Ovary (tissue), 9 donors: ENCODE results near the gene KHDC4. TPM values are rescaled to one million over a fixed set of nuclear protein-coding genes. Genes with fewer than 3 reads are reported as not detected.

ENCODE experiments used
- DNase-seq, 5 donors: peaks; one replicate each; pipeline ENCODE4 v3.0.0-alpha.2; 2019 to 2020
- H3K27ac ChIP-seq, 2 donors: fragments of 200-600 bp; one replicate each; pipeline versions ENCODE4 v1.5.1 to v1.8.0; 2019 to 2022
- H3K27me3 ChIP-seq: fragments of 200-600 bp; one replicate; pipeline ENCODE4 v1.8.0; 2022
- H3K36me3 ChIP-seq: fragments of 200-600 bp; sonication (generic); one replicate; pipeline ENCODE4 v1.5.1; 2019
- H3K4me1 ChIP-seq: one replicate; pipeline ENCODE4 v1.8.1; 2013; ENCODE audit warnings: mild to moderate bottlenecking, moderate library complexity; ENCODE audit not compliant: insufficient read depth
- H3K4me3 ChIP-seq: fragments of 200-600 bp; sonication (generic); one replicate; pipeline ENCODE4 v1.5.1; 2017
- H3K9me3 ChIP-seq, 2 donors: fragments of 200-600 bp in 1 of 2; sonication (generic) in 1 of 2; one replicate each; pipeline versions ENCODE4 v1.5.1 to v1.8.1; 2013 to 2019; ENCODE audit warnings: mild to moderate bottlenecking in 1 of 2, moderate library complexity in 1 of 2
- CTCF ChIP-seq, 3 donors: fragments of 450-650 bp in 2 of 3; fragments of 200-600 bp in 1 of 3; IDR thresholded peaks; one replicate each; pipeline versions ENCODE4 v1.5.1 to v1.8.0; 2016 to 2022; ENCODE audit warnings: antibody characterized with exemption in 3 of 3, mild to moderate bottlenecking in 1 of 3
- EP300 ChIP-seq: sonication (generic); formaldehyde crosslinking; IDR thresholded peaks from one replicate; pipeline ENCODE4 v1.6.1; 2017; ENCODE audit warnings: antibody characterized with exemption
- POLR2A ChIP-seq: fragments of 450-650 bp; IDR thresholded peaks from one replicate; pipeline ENCODE4 v1.6.1; 2017; ENCODE audit warnings: antibody characterized with exemption, mild to moderate bottlenecking, moderate library complexity
- WGBS, 3 donors: extraction: QIAGEN DNeasy Blood & Tissue Kit in 1 of 3; methylation state at CpG; one replicate each; pipeline versions ENCODE4 v1.1.5 to v1.1.7; 2013 to 2017; 5-methylcytosine and 5-hydroxymethylcytosine counted together
- intact Hi-C, 4 donors: fragments of 100-400 bp; cut with DNase I; formaldehyde crosslinking; loops; one replicate each; pipeline versions ENCODE4 v1.11.0 to v1.15.1; 2022 to 2023
- polyA plus RNA-seq, 2 donors: library from polyadenylated mRNA; stranded (reverse); fragments of 200-250 nt in 1 of 2; fragments of 350-450 nt in 1 of 2; fragmentation: Illumina TruSeq in 1 of 2; extraction: RNeasy Lipid Tissue Mini Kit (QIAGEN cat#74804) in 1 of 2; gene quantifications; one replicate each; pipeline ENCODE4 v1.2.3, GENCODE V29; 2013 to 2014
- total RNA-seq, 7 donors: library from RNA; depleted of rRNA in 2 of 7; stranded (reverse); fragments of >200 nt in 2 of 7; fragmentation: NEBNext Ultra II Directional in 3 of 7; extraction: Animal tissue kit (Norgen Biotek cat#: 25700) in 3 of 7; gene quantifications; one replicate each; pipeline versions ENCODE4 v1.1.0 to v1.2.4, GENCODE V29; 2016 to 2023
- donor health status: DM: no; HTN: no; CAD: no; lungs with moderate emphysema.
- donor health status: DM: no; HTN: no; CAD: no.
- donor health status: Bipolar disorder and iron deficiency.
- donor health status: DM: yes; HTN: yes; CAD: no.
- donor health status: DM: no; HTN: no; CAD: no.
- donor health status: DM: yes; HTN: yes; CAD: no.

Gene KHDC4
- total and polyA plus RNA-seq, 9 donors = 35.4 to 61.1 (median 46.4) TPM

DNA sequence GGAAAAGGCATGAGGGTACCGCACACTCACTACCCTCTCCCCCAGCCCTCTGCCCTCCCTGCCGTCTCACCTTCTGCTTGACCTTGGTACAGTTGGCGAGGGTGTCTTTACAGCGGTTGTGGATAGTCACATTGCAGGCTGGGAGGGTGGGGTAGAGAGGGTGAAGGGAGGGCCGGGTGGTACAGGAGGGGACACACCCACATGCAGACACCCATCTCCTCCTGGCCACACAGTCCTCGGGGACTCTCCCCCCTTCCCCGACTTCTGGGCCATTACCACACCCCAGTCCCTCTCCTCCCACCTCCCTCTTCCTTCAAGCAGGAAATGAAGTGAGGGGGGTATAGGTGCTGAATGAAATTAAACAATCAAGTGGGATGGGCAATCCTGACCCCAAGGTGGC, 32.5 kb upstream of the KHDC4 start:
- H3K4me3 ChIP-seq = no peak overlapping the region
- no peaks in the 10 kb centered on the region for H3K36me3 ChIP-seq
- H3K9me3 ChIP-seq = no peaks in the 10 kb centered on the region
- 59 to 76% (median 64%) methylated on average over 7 of the region's 7 CpGs for WGBS, 3 donors
- intact Hi-C loops = no loop called here
- H3K27ac ChIP-seq = peak overlapping the region in 1 of 2 donors; percentile 51
- no peak for TF ChIP-seq CTCF (IDR thresholded peaks at IDR 0.05)
- no peak for TF ChIP-seq EP300
- TF ChIP-seq POLR2A = no peak
- peaks cover 36% of the 10 kb centered on the region for H3K4me1 ChIP-seq
- no peak for DNase-seq
- no peaks in the 10 kb centered on the region for H3K27me3 ChIP-seq

DNA sequence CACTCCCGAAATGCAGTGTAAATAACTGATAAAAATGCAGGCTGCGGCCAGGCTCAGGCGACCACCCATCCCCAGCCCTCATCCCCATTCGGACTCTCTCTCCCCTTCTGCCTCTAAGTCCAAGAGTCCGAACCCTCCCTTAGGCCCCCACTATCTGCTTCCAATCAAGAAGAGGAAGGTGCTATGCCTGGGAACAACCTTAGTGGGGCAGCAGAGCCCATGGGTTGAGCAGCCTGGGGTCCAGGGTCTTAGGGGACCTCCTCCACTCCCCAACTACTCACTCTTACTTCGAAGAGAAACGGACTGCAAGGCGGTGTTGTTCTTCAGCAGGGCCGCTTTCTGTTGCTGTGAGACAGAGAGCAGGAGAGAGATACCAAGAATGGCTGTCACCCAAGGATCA, 31.9 kb upstream of the KHDC4 start:
- no peaks in the 10 kb centered on the region for H3K9me3 ChIP-seq
- 44 to 54% (median 53%) methylated on average over 9 of the region's 9 CpGs for WGBS, 3 donors
- no peaks in the 10 kb centered on the region for H3K36me3 ChIP-seq
- no peak for TF ChIP-seq EP300
- no peak for TF ChIP-seq POLR2A
- TF ChIP-seq CTCF (IDR thresholded peaks at IDR 0.05) = no peak
- H3K4me1 ChIP-seq = peaks cover 38% of the 10 kb centered on the region
- H3K27ac ChIP-seq = no peak overlapping the region
- no peaks in the 10 kb centered on the region for H3K27me3 ChIP-seq
- no peak for DNase-seq
- intact Hi-C loops = no loop called here
- no peak overlapping the region for H3K4me3 ChIP-seq

DNA sequence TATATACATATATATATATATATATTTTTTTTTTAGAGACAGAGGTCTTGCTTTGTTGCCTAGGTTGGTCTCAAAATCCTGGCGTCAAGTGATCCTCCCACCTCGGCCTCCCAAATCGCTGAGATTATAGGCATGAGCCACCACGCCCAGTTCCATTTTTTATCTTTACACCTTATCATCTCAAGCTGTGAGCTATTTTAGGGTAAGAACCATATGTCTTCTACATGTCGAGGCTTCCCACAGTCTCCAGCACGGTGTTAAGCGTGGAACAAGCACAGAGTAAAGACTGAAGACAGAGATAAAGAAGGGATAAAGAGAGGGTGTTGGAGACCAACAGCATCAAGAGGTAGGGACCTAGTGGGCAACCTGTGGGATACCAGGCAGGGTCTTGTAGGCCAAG, 30.0 kb upstream of the KHDC4 start:
- intact Hi-C loops = no loop called here
- Histone ChIP-seq H3K36me3 (no peaks in the 10 kb centered on the region), H3K4me1 (peaks cover 22% of the 10 kb centered on the region), H3K9me3 (no peaks in the 10 kb centered on the region), H3K4me3 (no peak overlapping the region), H3K27me3 (no peaks in the 10 kb centered on the region), H3K27ac (no peak overlapping the region)
- WGBS, 3 donors = 78 to 88% (median 80%) methylated on average over 7 of the region's 7 CpGs
- DNase-seq = no peak
- no peak for TF ChIP-seq CTCF (IDR thresholded peaks at IDR 0.05)
- no peak for TF ChIP-seq POLR2A
- TF ChIP-seq EP300 = no peak

DNA sequence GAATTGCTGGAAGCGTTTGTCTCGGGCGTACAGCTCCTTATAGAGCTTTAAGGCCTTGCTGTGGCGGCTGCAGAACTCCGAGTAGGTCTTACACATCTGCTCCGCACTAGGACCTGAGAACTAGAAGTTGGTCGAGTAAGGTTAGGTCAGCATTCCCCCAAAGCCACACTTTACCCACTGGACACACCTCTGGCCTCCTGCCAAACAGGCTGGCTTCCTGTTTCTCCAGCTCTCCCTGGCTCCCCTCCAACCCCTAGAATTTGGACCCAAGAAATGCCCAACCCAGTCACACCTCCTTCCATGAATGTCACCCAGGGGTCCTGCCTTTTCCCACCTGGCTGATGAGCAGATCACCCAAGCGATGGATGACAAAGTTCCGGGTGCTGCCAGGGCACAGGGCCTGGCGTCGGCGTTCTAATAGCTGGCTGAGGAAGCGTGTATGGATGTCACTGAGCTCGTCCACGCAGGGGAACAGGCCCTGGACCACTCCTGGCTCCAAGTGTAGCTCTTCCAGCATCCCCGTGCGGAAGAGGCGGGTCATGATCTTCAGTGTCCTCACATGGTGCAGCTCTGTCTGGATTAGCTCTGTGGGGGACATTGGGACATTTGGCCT, 28.5 kb upstream of the KHDC4 start:
- peaks cover 11% of the 10 kb centered on the region for H3K4me1 ChIP-seq
- no peaks in the 10 kb centered on the region for H3K36me3 ChIP-seq
- peak in 2 of 5 donors; percentile 42 to 62 for DNase-seq
- 82 to 89% (median 86%) methylated on average over 18 of the region's 18 CpGs for WGBS, 3 donors
- no peaks in the 10 kb centered on the region for H3K27me3 ChIP-seq
- TF ChIP-seq EP300 = no peak
- no peak for TF ChIP-seq POLR2A
- TF ChIP-seq CTCF (IDR thresholded peaks at IDR 0.05) = no peak
- H3K27ac ChIP-seq = peak overlapping the region in 1 of 2 donors; percentile 44
- intact Hi-C loops = no loop called here
- no peaks in the 10 kb centered on the region for H3K9me3 ChIP-seq
- no peak overlapping the region for H3K4me3 ChIP-seq
